Measurements from ENCODE around the gene ZSWIM2. TPM values are rescaled to one million over a fixed set of nuclear protein-coding genes. Genes with fewer than 3 reads are reported as not detected.
A peak's percentile ranks its signal among the peaks of the same experiment; 100 is the strongest.

Gene ZSWIM2
- total and polyA plus RNA-seq, 12 donors: 0.13 TPM; not detected in 11

- no peaks in the 10 kb centered on the region for H3K36me3 ChIP-seq (replicated peaks in 1 of 2)
- no peak overlapping the region for H3K27ac ChIP-seq
- 93 to 97% (median 94%) methylated on average over 2 of the region's 2 CpGs for WGBS, 4 donors
- TF ChIP-seq POLR2A (IDR thresholded peaks at IDR 0.05) (no peak), CTCF (IDR thresholded peaks at IDR 0.05) (no peak)
- H3K9me3 ChIP-seq (replicated peaks in 1 of 3): no peaks in the 10 kb centered on the region
- no peaks in the 10 kb centered on the region for H3K27me3 ChIP-seq
- intact Hi-C loops (cut with DNase I): no loop called here
- no peak overlapping the region for H3K4me3 ChIP-seq
- H3K4me1 ChIP-seq (replicated peaks in 1 of 2): no peaks in the 10 kb centered on the region
- DNase-seq: no peak
These were observed 43.9 kb upstream of the ZSWIM2 start for GRCh38 chr2:186892821-186893220.

GRCh38 chr2:186891185-186891621 lies 42.2 kb upstream of the ZSWIM2 start:
- Histone ChIP-seq H3K4me3 (no peak overlapping the region), H3K27ac (no peak overlapping the region), H3K36me3 (replicated peaks in 1 of 2) (no peaks in the 10 kb centered on the region), H3K4me1 (replicated peaks in 1 of 2) (no peaks in the 10 kb centered on the region), H3K9me3 (replicated peaks in 1 of 3) (no peaks in the 10 kb centered on the region), H3K27me3 (no peaks in the 10 kb centered on the region)
- peak in 1 of 7 donors; percentile 6 for DNase-seq
- WGBS, 4 donors: 53 to 69% (median 64%) methylated on average over 1 of the region's 1 CpG
- intact Hi-C loops (cut with DNase I): no loop called here
- TF ChIP-seq POLR2A (IDR thresholded peaks at IDR 0.05) (no peak), CTCF (IDR thresholded peaks at IDR 0.05) (no peak)

GRCh38 chr2:186889101-186889879 lies 40.3 kb upstream of the ZSWIM2 start:
- H3K4me1 ChIP-seq (replicated peaks in 1 of 2): no peaks in the 10 kb centered on the region
- no peaks in the 10 kb centered on the region for H3K36me3 ChIP-seq (replicated peaks in 1 of 2)
- TF ChIP-seq CTCF (IDR thresholded peaks at IDR 0.05) (no peak), POLR2A (IDR thresholded peaks at IDR 0.05) (no peak)
- H3K9me3 ChIP-seq (replicated peaks in 1 of 3): no peaks in the 10 kb centered on the region
- intact Hi-C loops (cut with DNase I): no loop called here
- 55 to 67% (median 59%) methylated on average over 7 of the region's 7 CpGs for WGBS, 4 donors
- no peak for DNase-seq
- no peaks in the 10 kb centered on the region for H3K27me3 ChIP-seq
- H3K27ac ChIP-seq: no peak overlapping the region
- no peak overlapping the region for H3K4me3 ChIP-seq

- intact Hi-C loops (cut with DNase I): no loop called here
- Histone ChIP-seq H3K4me3 (no peak overlapping the region), H3K4me1 (replicated peaks in 1 of 2) (no peaks in the 10 kb centered on the region), H3K27me3 (no peaks in the 10 kb centered on the region), H3K36me3 (replicated peaks in 1 of 2) (no peaks in the 10 kb centered on the region), H3K27ac (no peak overlapping the region), H3K9me3 (replicated peaks in 1 of 3) (no peaks in the 10 kb centered on the region)
- TF ChIP-seq CTCF (IDR thresholded peaks at IDR 0.05) (no peak), POLR2A (IDR thresholded peaks at IDR 0.05) (no peak)
- no peak for DNase-seq
- WGBS, 4 donors: 51 to 59% (median 54%) methylated on average over 7 of the region's 7 CpGs
These were observed 38.4 kb upstream of the ZSWIM2 start for GRCh38 chr2:186887107-186888090.

Measured in adrenal gland (tissue), 12 donors.